Central memory CD4-positive, alpha-beta T cell (primary cell): ENCODE results near the gene PLA2G4D.

ENCODE experiments used
- DNase-seq: peaks from one replicate; pipeline ENCODE4 v3.0.0; 2022
- total RNA-seq, 3 experiments: gene quantifications; one replicate each; lab custom pipeline; 2026; lab: John Stamatoyannopoulos, UW

PLA2G4D gene
- 0 to 0.04 (median 0) reads per million in 3 experiments for total RNA-seq

GRCh38 chr15:42094512-42094963 lies at the start of gene PLA2G4D:
PLA2G4D (minus strand) TSS chr15:42094562; CDS start chr15:42094459, 103 bp downstream.
- no peak for DNase-seq

- DNase-seq, result no peak
Observed at GRCh38 chr15:42143356-42143755, 49.0 kb upstream of the PLA2G4D start.

- no peak for DNase-seq
Observed at GRCh38 chr15:42141795-42142667, 47.7 kb upstream of the PLA2G4D start.

GRCh38 chr15:42141246-42141645 lies 46.9 kb upstream of the PLA2G4D start:
- no peak for DNase-seq

GRCh38 chr15:42140383-42141070 lies 46.2 kb upstream of the PLA2G4D start:
- DNase-seq, result no peak

- no peak for DNase-seq
Observed at GRCh38 chr15:42139596-42139995, 45.2 kb upstream of the PLA2G4D start.

GRCh38 chr15:42138968-42139386 lies 44.6 kb upstream of the PLA2G4D start:
- DNase-seq, result no peak

GRCh38 chr15:42138411-42138810 lies 44.0 kb upstream of the PLA2G4D start:
- no peak for DNase-seq

- DNase-seq, result no peak
Observed at GRCh38 chr15:42137461-42138261, 43.3 kb upstream of the PLA2G4D start.

GRCh38 chr15:42136513-42136912 lies 42.2 kb upstream of the PLA2G4D start:
- DNase-seq, result no peak

GRCh38 chr15:42135351-42135750 lies 41.0 kb upstream of the PLA2G4D start:
- no peak for DNase-seq

- no peak for DNase-seq
Observed at GRCh38 chr15:42134617-42135245, 40.4 kb upstream of the PLA2G4D start.

GRCh38 chr15:42133886-42134502 lies 39.6 kb upstream of the PLA2G4D start:
- no peak for DNase-seq

GRCh38 chr15:42133356-42133755 lies 39.0 kb upstream of the PLA2G4D start:
- no peak for DNase-seq

GRCh38 chr15:42131826-42132806 lies 37.8 kb upstream of the PLA2G4D start:
- DNase-seq, result no peak

GRCh38 chr15:42131006-42131405 lies 36.6 kb upstream of the PLA2G4D start:
- DNase-seq, result no peak

- no peak for DNase-seq
Observed at GRCh38 chr15:42130246-42130986, 36.1 kb upstream of the PLA2G4D start.

GRCh38 chr15:42129364-42129763 lies 35.0 kb upstream of the PLA2G4D start:
- DNase-seq, result no peak

GRCh38 chr15:42128476-42128875 lies 34.1 kb upstream of the PLA2G4D start:
- no peak for DNase-seq

- DNase-seq, result no peak
Observed at GRCh38 chr15:42123546-42123945, 29.2 kb upstream of the PLA2G4D start.
